ENCODE data around the gene RIMS4. TPM values are rescaled to one million over a fixed set of nuclear protein-coding genes. Genes with fewer than 3 reads are reported as not detected.

Gene RIMS4
- total RNA-seq, 1 donor from 2014 or later, result not detected

DNA sequence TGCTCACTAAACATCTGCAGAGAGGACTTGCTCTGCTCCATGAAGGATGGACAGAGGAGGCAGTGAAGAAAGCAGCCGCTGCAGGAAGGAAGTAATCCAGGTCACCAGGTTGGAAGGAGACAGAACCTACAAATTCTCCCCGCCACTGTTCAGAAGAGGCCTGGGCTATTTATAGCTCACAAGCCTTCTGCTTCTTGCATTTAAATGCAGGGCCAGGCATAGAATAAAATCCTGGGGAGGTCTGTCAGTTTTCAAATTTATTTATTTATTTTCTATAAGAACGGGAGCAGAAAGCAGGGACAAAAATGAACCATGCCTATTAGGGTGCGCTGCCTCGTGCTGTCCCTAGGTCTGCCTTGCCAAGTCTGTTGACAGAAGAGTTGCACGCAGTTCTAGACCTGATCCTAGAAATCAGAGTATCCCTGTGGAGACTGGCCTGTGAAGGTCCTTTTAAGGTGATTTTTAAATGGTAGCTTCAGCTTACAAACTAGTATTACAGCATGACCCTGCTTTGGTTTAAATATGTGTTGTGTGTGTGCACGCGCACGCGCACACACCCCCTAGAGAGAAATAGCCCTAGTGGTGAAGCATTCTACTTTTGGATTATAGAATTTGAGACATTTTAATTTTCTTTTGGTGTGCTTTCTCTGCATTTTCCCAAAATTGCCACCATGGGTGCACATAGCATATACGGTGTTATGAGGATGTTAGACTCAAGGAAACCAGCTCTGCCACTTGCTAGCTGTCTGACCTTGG is 19.5 kb downstream of the RIMS4 start:
- TF ChIP-seq CTCF (IDR thresholded peaks at IDR 0.05), result no peak
- intact Hi-C loops (cut with micrococcal nuclease), result no loop called here
- ChIA-PET POLR2A (no interaction called here), CTCF (no interaction called here)
- H3K9me3 Mint-ChIP-seq, result no peaks in the 10 kb centered on the region
- no peaks in the 10 kb centered on the region for H3K36me3 Mint-ChIP-seq (ENCODE audit: low read depth)
- no peak overlapping the region for H3K4me3 Mint-ChIP-seq
- H3K27me3 Mint-ChIP-seq, result peaks cover 14% of the 10 kb centered on the region
- ATAC-seq (ENCODE audit: low read depth) (no peak), DNase-seq (no peak)
- H3K27ac Mint-ChIP-seq, result no peak overlapping the region
- H3K4me1 Mint-ChIP-seq, result no peaks in the 10 kb centered on the region

DNA sequence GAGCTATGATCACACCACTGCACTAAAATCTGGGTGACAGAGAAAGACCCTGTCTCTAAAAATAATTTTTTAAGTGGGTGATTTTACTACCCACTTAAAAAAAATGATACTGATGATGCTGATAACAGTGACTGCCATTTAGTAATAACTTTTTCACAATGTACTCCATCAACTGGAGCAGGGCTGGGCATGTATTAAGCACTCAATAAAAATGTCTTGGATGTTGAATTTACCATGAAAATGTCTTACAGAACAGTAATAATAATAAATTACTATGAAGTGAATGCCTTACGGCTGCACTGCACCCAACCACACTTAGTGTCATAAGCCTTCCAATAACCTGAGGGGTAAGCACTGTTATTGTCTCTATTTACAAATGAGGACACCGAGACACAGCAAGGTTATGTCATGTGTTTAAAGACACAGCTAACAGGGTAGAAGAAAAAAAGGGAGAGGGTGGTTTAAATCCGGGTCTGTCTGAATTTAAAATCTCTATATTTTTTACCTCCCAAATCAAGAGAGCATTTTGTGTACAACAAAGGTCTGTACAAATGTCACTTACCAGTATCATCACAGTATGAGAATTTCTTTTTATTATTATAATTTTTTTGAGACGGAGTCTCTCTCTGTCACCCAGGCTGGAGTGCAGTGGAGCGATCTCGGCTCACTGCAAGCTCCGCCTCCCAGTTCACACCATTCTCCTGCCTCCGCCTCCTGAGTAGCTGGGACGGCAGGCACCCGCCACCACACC is 21.5 kb downstream of the RIMS4 start:
- Mint-ChIP-seq H3K27me3 (peaks cover 12% of the 10 kb centered on the region), H3K9me3 (no peaks in the 10 kb centered on the region), H3K36me3 (ENCODE audit: low read depth) (no peaks in the 10 kb centered on the region), H3K27ac (no peak overlapping the region), H3K4me1 (no peaks in the 10 kb centered on the region), H3K4me3 (no peak overlapping the region)
- POLR2A ChIA-PET, result no interaction called here
- intact Hi-C loops (cut with micrococcal nuclease), result no loop called here
- no peak for ATAC-seq (ENCODE audit: low read depth)
- no peak for DNase-seq
- TF ChIP-seq CTCF (IDR thresholded peaks at IDR 0.05), result no peak
- CTCF ChIA-PET, result no interaction called here

GRCh38 chr20:44787299-44787698 is 23.0 kb downstream of the RIMS4 start:
- DNase-seq (no peak), ATAC-seq (ENCODE audit: low read depth) (no peak)
- Mint-ChIP-seq H3K36me3 (ENCODE audit: low read depth) (no peaks in the 10 kb centered on the region), H3K27me3 (peaks cover 12% of the 10 kb centered on the region), H3K9me3 (no peaks in the 10 kb centered on the region), H3K4me3 (no peak overlapping the region), H3K4me1 (no peaks in the 10 kb centered on the region), H3K27ac (no peak overlapping the region)
- intact Hi-C loops (cut with micrococcal nuclease), result no loop called here
- TF ChIP-seq CTCF (IDR thresholded peaks at IDR 0.05), result no peak
- ChIA-PET CTCF (no interaction called here), POLR2A (no interaction called here)

DNA sequence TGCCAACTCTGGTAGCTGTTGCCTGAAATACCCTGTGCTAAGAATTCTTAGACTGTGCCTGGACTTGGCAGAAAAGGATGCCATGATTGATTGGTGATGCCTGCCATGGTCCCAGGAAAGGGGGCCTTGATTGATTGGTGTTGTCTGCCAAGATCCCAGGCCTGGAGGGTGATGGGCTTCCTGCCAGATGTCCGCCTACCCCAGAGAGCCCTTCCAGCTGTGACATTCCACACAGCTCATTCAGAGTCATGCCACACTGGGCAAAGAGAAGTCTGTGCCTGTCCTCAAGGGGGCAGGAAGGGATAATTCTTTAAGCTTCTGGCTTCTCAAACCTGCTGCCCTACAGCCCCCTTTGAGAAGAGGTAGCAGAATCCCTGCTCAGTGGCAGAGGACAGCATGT is 24.6 kb downstream of the RIMS4 start:
- H3K4me1 Mint-ChIP-seq, result no peaks in the 10 kb centered on the region
- DNase-seq (no peak), ATAC-seq (ENCODE audit: low read depth) (no peak)
- no peak for TF ChIP-seq CTCF (IDR thresholded peaks at IDR 0.05)
- H3K27me3 Mint-ChIP-seq, result peaks cover 8% of the 10 kb centered on the region
- ChIA-PET POLR2A (no interaction called here), CTCF (no interaction called here)
- intact Hi-C loops (cut with micrococcal nuclease), result no loop called here
- no peaks in the 10 kb centered on the region for H3K9me3 Mint-ChIP-seq
- H3K4me3 Mint-ChIP-seq, result no peak overlapping the region
- H3K36me3 Mint-ChIP-seq (ENCODE audit: low read depth), result no peaks in the 10 kb centered on the region
- H3K27ac Mint-ChIP-seq, result no peak overlapping the region

DNA sequence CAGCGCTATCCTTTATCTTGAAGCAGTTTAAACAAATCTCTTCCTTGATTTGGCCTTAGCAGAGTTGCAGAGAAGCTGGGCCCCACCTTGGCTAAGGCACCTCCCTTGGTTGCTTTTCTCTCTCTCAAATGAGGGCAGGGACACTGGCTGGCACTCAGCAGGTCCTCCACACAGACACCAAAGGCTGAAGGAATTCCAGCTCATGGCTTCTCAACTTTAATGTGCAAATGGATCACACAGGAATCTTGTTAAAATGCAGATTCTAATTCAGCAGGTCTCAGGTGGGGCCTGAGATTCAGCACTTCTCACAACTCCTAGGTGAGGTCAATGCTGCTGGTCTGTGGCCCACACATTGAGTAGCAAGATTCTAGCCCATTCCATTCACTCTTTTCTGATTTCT is 25.7 kb downstream of the RIMS4 start:
- POLR2A ChIA-PET, result no interaction called here
- no peaks in the 10 kb centered on the region for H3K4me1 Mint-ChIP-seq
- H3K36me3 Mint-ChIP-seq (ENCODE audit: low read depth), result no peaks in the 10 kb centered on the region
- ATAC-seq (ENCODE audit: low read depth) (no peak), DNase-seq (no peak)
- TF ChIP-seq CTCF (IDR thresholded peaks at IDR 0.05), result no peak
- no peak overlapping the region for H3K4me3 Mint-ChIP-seq
- intact Hi-C loops (cut with micrococcal nuclease), result no loop called here
- H3K27me3 Mint-ChIP-seq, result peaks cover 7% of the 10 kb centered on the region
- no peaks in the 10 kb centered on the region for H3K9me3 Mint-ChIP-seq
- H3K27ac Mint-ChIP-seq, result no peak overlapping the region
- CTCF ChIA-PET, result no interaction called here
